PC-3 (cell line): ENCODE measurements around the gene CLEC2L.

Experiments used
- EZH2 ChIP-seq: fragments of 300-600 bp; sonication (generic); IDR thresholded peaks from one replicate; pipeline ENCODE4 v1.6.1; 2017; ENCODE audit warnings: antibody characterized with exemption, mild to moderate bottlenecking, low read length; ENCODE audit not compliant: unreplicated experiment
- TF ChIP-seq, protein P1 (sequence below): fragments of 300-600 bp; sonication (generic); conservative IDR thresholded peaks from 2 replicates; pipeline ENCODE4 v1.5.1; 2017; ENCODE audit warnings: antibody characterized with exemption, low read depth, mild to moderate bottlenecking, low read length

- TF ChIP-seq, protein P1, sequence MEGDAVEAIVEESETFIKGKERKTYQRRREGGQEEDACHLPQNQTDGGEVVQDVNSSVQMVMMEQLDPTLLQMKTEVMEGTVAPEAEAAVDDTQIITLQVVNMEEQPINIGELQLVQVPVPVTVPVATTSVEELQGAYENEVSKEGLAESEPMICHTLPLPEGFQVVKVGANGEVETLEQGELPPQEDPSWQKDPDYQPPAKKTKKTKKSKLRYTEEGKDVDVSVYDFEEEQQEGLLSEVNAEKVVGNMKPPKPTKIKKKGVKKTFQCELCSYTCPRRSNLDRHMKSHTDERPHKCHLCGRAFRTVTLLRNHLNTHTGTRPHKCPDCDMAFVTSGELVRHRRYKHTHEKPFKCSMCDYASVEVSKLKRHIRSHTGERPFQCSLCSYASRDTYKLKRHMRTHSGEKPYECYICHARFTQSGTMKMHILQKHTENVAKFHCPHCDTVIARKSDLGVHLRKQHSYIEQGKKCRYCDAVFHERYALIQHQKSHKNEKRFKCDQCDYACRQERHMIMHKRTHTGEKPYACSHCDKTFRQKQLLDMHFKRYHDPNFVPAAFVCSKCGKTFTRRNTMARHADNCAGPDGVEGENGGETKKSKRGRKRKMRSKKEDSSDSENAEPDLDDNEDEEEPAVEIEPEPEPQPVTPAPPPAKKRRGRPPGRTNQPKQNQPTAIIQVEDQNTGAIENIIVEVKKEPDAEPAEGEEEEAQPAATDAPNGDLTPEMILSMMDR: no peak
- TF ChIP-seq EZH2: no peak
Observed at GRCh38 chr7:139560199-139560598, 36.7 kb downstream of the CLEC2L start.
